GM18520 (cell line): ENCODE measurements around the gene EID3.
"Not testable (repeated sequence)": the region's sequence is repeated elsewhere in the genome, so short reads cannot be mapped to it uniquely, and the experiment has no call there.

Source experiments
- ATAC-seq: cut with Tn5 transposase; IDR thresholded peaks from one replicate; pipeline ENCODE4 v1.9.1; 2021; ENCODE audit not compliant: unreplicated experiment

The EID3 gene

DNA sequence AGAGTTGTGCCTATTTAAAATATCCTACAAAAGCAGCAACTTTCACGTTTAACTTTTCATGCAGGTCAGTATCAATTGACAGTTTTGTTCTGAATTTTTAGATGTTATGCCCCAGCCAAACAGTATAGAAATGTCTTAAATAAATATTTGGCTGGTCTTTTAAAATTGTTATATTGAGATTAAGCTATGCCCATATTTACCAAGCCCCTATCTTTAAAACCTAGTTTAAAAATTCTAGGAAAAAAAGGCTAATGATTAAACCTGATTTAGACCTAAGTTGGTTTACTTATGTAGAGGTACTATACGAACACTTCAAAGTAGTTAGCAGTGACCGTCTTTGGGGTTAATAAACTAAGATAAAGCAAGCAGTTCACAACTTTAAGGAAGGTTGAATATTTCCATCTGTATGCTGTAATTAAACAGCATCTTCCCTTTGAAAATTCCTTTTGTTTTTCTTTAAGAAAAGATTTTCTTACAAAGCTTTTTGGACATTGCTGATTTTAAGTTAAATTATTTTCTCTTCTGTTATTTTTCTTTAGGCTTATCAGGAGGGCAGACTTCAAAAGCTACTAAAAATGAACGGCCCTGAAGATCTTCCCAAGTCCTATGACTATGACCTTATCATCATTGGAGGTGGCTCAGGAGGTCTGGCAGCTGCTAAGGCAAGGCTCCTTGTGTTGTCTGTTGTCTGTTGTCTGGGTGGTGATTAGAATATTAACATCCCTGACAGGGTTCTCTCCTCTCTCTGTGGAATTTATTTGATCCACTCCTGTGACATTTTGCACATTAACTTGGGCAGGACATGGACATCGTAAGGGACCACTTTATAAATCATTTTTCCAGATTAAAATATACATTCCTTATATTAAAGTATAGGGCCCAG lies 7.5 kb downstream of the EID3 start:
- ATAC-seq, result no peak

DNA sequence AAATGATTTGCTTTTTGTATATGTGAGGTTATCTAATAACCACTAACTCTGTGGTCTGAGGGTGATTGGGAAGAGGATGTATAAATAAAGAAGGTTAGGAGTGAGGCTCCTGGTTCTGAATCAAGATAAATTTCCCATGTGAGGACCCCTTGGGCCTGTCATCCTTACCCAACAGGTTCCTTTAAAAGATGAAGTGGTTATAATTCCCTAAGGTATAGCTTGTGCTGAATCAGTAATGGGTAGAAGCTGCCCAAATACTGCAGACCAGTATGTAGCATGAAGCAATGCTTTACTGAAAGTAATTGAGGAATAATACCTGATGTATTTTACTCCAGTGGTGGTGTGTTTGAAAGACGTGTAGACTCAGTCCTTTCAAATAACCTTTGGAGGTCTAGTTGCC lies 8.7 kb downstream of the EID3 start:
- no peak for ATAC-seq

- ATAC-seq, result no peak
Observed at GRCh38 chr12:104312654-104313053, 9.1 kb downstream of the EID3 start.

DNA sequence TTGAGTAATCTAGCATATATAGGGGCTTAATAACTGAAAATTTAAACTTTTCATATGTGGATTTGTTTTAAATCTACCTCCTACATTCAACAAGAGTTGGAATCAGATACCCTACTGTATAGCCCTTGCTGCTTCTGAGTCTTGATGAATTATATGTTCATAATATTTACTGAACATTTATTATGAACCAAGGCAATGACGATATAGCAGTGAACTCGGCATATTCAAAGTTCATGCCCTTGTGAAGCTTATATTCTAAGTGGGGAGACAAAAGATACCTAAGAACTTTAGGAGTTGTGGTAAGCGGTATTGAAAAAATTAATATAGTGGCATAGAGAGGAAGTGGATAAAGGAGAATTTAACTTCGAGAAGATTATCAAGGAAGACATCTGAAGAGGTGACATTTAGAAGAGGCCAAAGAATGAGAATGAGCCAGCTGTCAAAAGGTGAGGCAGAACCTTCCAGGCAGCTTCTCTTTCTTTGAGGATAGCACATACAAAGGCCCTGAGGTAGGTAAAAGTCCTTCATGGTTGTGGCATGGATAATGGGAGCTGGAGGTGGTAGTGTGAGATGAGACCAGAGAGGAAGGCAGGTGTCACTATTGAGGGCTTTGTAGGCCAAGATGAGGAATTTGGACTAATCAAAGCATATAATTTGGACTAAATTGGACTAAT lies 10.2 kb downstream of the EID3 start:
- no peak for ATAC-seq

DNA sequence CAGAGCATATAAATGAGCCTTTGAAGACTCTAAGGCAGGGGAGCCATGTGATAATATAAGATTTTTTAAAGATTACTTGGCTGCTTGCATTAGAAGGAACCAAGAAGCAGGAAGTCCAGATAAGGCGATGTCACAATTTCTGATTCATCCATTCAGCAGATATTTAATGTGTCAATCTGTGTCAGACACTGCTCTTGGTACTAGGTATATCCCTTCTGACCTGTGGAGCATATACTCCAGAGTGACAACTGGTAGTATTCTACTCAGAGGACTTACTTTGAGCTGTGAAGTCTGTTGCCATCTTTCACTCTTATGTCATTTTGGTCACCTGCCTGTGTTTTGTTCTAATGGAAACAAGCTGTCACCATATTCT lies 10.7 kb downstream of the EID3 start:
- no peak for ATAC-seq

- ATAC-seq, result no peak
Observed at GRCh38 chr12:104315326-104316224, 12.0 kb downstream of the EID3 start.

- no peak for ATAC-seq
Observed at GRCh38 chr12:104316936-104317335, 13.4 kb downstream of the EID3 start.

DNA sequence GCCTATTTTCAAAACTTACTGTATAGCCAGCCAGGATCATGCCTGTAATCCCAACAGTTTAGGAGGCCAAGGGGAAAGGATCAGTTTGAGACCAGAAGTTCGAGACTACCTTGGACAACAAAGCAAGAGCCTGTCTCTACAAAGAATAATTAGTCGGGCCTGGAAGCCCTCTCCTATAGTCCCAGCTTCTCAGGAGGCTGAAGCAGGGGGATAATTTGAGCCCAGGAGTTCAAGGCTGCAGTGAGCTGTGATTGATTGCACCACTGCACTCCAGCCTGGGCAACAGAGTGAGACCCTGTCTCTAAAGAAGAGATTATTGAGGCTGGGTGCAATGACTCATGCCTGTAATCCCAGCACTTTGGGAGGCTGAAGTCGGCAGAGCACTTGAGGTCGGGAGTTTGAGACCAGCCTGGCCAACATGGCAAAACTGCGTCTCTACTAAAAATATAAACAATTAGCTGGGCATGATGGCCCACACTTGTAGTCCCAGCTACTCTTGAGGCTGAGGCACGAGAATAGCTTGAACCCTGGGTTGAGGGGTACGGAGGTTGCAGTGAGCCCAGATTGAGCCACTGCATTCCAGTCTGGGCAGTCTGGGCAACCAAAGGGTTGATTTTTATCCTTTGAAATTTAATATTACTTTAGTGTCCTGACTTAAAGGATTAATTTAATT lies 14.1 kb downstream of the EID3 start:
- ATAC-seq, result no peak

- no peak for ATAC-seq
Observed at GRCh38 chr12:104319028-104319427, 15.5 kb downstream of the EID3 start.

DNA sequence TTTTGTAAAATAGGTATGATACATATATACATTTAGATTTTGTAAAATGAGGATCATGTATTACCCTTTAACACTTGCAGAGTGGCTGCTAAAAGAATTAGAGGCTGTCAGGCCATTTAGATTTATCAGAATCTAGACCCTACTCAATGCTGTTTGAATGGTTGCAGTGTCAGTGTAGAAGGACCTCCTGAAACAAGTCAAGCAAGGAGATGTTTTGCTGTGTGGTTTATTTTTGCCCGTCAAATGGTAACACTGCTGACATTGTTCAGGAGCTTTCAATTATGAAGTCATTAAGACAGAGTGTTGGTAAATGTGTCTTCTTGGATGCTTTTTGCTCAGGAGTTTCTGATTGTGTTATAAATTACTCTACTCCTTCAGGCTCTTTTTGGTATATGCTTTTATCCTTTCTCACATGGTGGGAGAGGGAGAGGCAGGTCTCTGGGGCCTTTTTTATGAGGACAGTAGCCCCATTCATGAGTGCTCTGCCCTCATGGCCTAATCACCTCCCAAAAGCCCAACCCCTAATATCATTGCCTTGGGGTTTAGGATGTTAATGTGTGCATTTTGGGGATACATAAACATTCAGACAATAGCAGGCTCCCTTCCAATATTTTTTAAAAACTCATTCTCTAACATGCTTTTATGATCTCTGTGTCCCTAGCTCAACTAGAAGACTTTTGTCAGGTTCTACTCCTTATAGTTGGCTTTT lies 16.5 kb downstream of the EID3 start:
- ATAC-seq, result no peak

DNA sequence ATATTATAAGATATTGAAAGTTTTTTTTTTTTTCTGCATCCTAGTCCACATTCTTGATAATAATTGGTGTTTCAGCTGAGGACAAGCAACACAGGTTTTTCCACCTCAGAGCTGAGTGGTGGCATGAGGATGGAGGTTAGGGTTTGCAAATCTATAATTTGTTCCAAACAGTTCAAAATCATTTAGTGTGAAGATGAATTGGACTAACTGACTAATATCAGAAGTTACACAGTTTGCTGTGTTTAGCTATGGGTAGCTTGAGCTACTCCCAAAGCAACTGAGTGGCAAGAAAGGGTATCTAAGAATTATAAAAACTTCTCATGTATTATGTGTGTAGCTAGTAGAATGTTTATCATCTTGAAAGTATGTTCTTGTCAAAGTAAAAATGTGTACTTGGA lies 17.1 kb downstream of the EID3 start:
- no peak for ATAC-seq

GRCh38 chr12:104321949-104322348 lies 18.4 kb downstream of the EID3 start:
- ATAC-seq, result no peak

GRCh38 chr12:104322533-104322932 lies 19.0 kb downstream of the EID3 start:
- ATAC-seq, result not testable (repeated sequence)

DNA sequence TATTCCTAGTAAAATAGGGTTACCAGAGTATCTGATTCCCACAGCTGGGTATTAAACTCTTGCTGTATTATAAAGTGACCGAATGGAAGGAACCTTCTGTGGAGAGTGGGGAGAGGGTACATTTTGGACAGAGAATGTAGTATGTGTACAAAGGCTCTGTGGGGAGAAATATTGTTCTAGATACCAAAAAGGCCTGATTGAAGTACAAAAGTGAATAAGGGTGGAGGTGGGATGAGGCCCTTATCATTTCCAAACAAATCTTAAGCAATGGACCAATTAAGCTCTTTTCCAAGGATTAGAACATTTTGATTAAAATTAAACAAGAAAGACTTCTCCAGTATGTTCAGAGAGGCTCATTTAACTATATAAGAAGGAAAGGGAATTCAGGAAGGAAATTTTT lies 20.4 kb downstream of the EID3 start:
- no peak for ATAC-seq

- ATAC-seq, result not testable (repeated sequence)
Observed at GRCh38 chr12:104328278-104328677, 24.7 kb downstream of the EID3 start.

- ATAC-seq, result no peak
Observed at GRCh38 chr12:104328790-104329189, 25.3 kb downstream of the EID3 start.

- no peak for ATAC-seq
Observed at GRCh38 chr12:104329707-104330532, 26.4 kb downstream of the EID3 start.

- ATAC-seq, result no peak
Observed at GRCh38 chr12:104331376-104331775, 27.8 kb downstream of the EID3 start.

GRCh38 chr12:104332273-104332672 lies 28.7 kb downstream of the EID3 start:
- ATAC-seq, result not testable (repeated sequence)
